Tibial artery (tissue), 4 donors: ENCODE measurements around the gene SART1.

ENCODE experiments used
- DNase-seq, 2 donors: peaks; one replicate each; pipeline ENCODE4 v3.0.0-alpha.2; 2019
- H3K27ac ChIP-seq, 2 donors: fragments of 200-600 bp; sonication (generic) in 1 of 2; 1 replicate in 1 of 2; 2 replicates in 1 of 2; pipeline ENCODE4 v1.5.1; 2018 to 2019; ENCODE audit warnings: mild to moderate bottlenecking in 1 of 2
- H3K27me3 ChIP-seq, 2 donors: fragments of 200-600 bp; sonication (generic) in 1 of 2; one replicate each; pipeline versions ENCODE4 v1.5.1 to v1.6.0; 2016 to 2019
- H3K36me3 ChIP-seq, 3 donors: fragments of 200-600 bp; sonication (generic) in 2 of 3; one replicate each; pipeline ENCODE4 v1.5.1; 2016 to 2019; ENCODE audit warnings: mild to moderate bottlenecking in 2 of 3
- H3K4me1 ChIP-seq, 4 donors: fragments of 200-600 bp; sonication (generic) in 2 of 4; 1 replicate in 3 of 4; 2 replicates in 1 of 4; pipeline ENCODE4 v1.5.1; 2016 to 2019
- H3K4me3 ChIP-seq, 2 donors: fragments of 200-600 bp; sonication (generic) in 1 of 2; 1 replicate in 1 of 2; 2 replicates in 1 of 2; pipeline ENCODE4 v1.5.1; 2018 to 2019; ENCODE audit warnings: mild to moderate bottlenecking in 2 of 2
- H3K9me3 ChIP-seq, 3 donors: fragments of 200-600 bp; sonication (generic) in 1 of 3; one replicate each; pipeline ENCODE4 v1.5.1; 2016 to 2019
- CTCF ChIP-seq, 2 experiments: fragments of 200-600 bp in 1 of 2; fragments of 450-650 bp in 1 of 2; IDR thresholded peaks; one replicate each; pipeline ENCODE4 v1.5.1; 2017 to 2019; ENCODE audit warnings: antibody characterized with exemption in 2 of 2, mild to moderate bottlenecking in 1 of 2, moderate library complexity in 1 of 2
- intact Hi-C: fragments of 100-400 bp; cut with DNase I; formaldehyde crosslinking; loops from one replicate; pipeline ENCODE4 v1.15.0; 2023; ENCODE audit warnings: low total_unique reads

Gene SART1

GRCh38 chr11:65960824-65961266 is 689 bp upstream of the SART1 start:
- Histone ChIP-seq H3K9me3 (no peaks in the 10 kb centered on the region), H3K27ac (peak overlapping the region; percentile 88 to 95), H3K4me1 (peaks cover 6 to 33% (median 28%) of the 10 kb centered on the region in 4 donors), H3K27me3 (peaks cover 0 to 15% of the 10 kb centered on the region in 2 donors), H3K36me3 (peaks cover 18 to 22% (median 21%) of the 10 kb centered on the region in 3 donors), H3K4me3 (peak overlapping the region; percentile 97 to 98)
- TF ChIP-seq CTCF (IDR thresholded peaks at IDR 0.05), result no peak
- no peak for DNase-seq
- intact Hi-C loops, result loop anchor here (5.0 kb wide), 2 partner anchors 39 to 41 kb away; partner anchors contain the start of genes BANF1 and EIF1AD

DNA sequence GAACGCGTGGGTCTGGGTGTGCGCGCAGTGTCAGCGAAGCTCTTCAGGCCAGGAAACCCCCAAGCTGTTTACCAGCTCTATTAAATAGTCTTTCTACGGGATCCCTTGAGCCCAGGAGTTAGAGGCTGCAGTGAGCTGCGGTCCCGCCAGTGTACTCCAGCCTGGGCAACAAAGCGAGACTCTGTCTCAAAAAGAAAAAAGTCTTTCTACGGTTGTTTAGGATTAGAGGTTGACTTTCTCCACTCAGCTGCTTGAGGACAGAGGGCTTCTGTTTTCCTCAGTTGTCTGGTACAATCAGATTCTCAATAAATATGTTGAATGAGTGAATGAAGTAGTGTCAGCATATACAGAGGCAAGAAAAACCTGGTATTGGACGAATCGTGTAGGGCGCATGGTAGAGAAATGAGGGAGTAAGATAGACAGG is 619 bp downstream of the SART1 start:
- no peaks in the 10 kb centered on the region for H3K9me3 ChIP-seq
- H3K27me3 ChIP-seq, result peaks cover 0 to 11% of the 10 kb centered on the region in 2 donors
- peaks cover 6 to 33% (median 28%) of the 10 kb centered on the region in 4 donors for H3K4me1 ChIP-seq
- peak overlapping the region; percentile 97 to 98 for H3K4me3 ChIP-seq
- H3K36me3 ChIP-seq, result peaks cover 31 to 35% (median 34%) of the 10 kb centered on the region in 3 donors
- DNase-seq, result no peak
- intact Hi-C loops, result loop anchor here (5.0 kb wide), 2 partner anchors 40 kb away; partner anchors contain the start of genes BANF1 and EIF1AD
- no peak for TF ChIP-seq CTCF (IDR thresholded peaks at IDR 0.05)
- peak overlapping the region; percentile 88 to 95 for H3K27ac ChIP-seq

GRCh38 chr11:65964906-65965305 is 3.4 kb downstream of the SART1 start:
- Histone ChIP-seq H3K36me3 (peaks cover 51 to 62% (median 62%) of the 10 kb centered on the region in 3 donors), H3K9me3 (no peaks in the 10 kb centered on the region), H3K27me3 (no peaks in the 10 kb centered on the region), H3K27ac (no peak overlapping the region), H3K4me3 (no peak overlapping the region), H3K4me1 (peaks cover 6 to 33% (median 28%) of the 10 kb centered on the region in 4 donors)
- no peak for DNase-seq
- no peak for TF ChIP-seq CTCF (IDR thresholded peaks at IDR 0.05)
- intact Hi-C loops, result loop anchor here (5.0 kb wide), 2 partner anchors 37 to 43 kb away; partner anchors contain the start of genes BANF1 and EIF1AD

- Histone ChIP-seq H3K27me3 (no peaks in the 10 kb centered on the region), H3K4me1 (peaks cover 6 to 28% (median 23%) of the 10 kb centered on the region in 4 donors), H3K27ac (no peak overlapping the region), H3K36me3 (peaks cover 56 to 69% (median 67%) of the 10 kb centered on the region in 3 donors), H3K9me3 (no peaks in the 10 kb centered on the region), H3K4me3 (no peak overlapping the region)
- DNase-seq, result no peak
- TF ChIP-seq CTCF (IDR thresholded peaks at IDR 0.05), result no peak
- intact Hi-C loops, result no loop called here
Observed at GRCh38 chr11:65965986-65966762, 4.6 kb downstream of the SART1 start.

- Histone ChIP-seq H3K4me1 (peaks cover 4 to 23% (median 19%) of the 10 kb centered on the region in 4 donors), H3K9me3 (no peaks in the 10 kb centered on the region), H3K36me3 (peaks cover 56 to 79% (median 67%) of the 10 kb centered on the region in 3 donors), H3K27ac (no peak overlapping the region), H3K27me3 (no peaks in the 10 kb centered on the region), H3K4me3 (no peak overlapping the region)
- intact Hi-C loops, result no loop called here
- TF ChIP-seq CTCF (IDR thresholded peaks at IDR 0.05), result no peak
- DNase-seq, result no peak
Observed at GRCh38 chr11:65967329-65967934, 5.9 kb downstream of the SART1 start.
